Esophagus muscularis mucosa (tissue), 4 donors: Measurements from ENCODE around the gene CYLD. TPM values are rescaled to one million over a fixed set of nuclear protein-coding genes. Genes with fewer than 3 reads are reported as not detected.

Experiments
- DNase-seq: peaks from one replicate; pipeline ENCODE4 v3.0.0-alpha.2; 2017; ENCODE audit errors: extremely low spot score
- H3K27ac ChIP-seq, 4 donors: fragments of 200-600 bp; sonication (generic); replicated peaks in 1 of 4; 1 replicate in 3 of 4; 2 replicates in 1 of 4; pipeline ENCODE4 v1.5.1; 2016 to 2019; ENCODE audit warnings: mild to moderate bottlenecking in 1 of 4
- H3K27me3 ChIP-seq, 4 donors: fragments of 200-600 bp; sonication (generic); one replicate each; pipeline versions ENCODE4 v1.5.1 to v1.6.0; 2016 to 2019
- H3K36me3 ChIP-seq, 4 donors: fragments of 200-600 bp; sonication (generic); one replicate each; pipeline ENCODE4 v1.5.1; 2016 to 2019
- H3K4me1 ChIP-seq, 4 donors: fragments of 200-600 bp; sonication (generic); one replicate each; pipeline ENCODE4 v1.5.1; 2016 to 2019
- H3K4me3 ChIP-seq, 4 donors: fragments of 200-600 bp; sonication (generic); 1 replicate in 2 of 4; 2 replicates in 2 of 4; pipeline ENCODE4 v1.5.1; 2016 to 2019; ENCODE audit warnings: mild to moderate bottlenecking in 4 of 4, moderate library complexity in 1 of 4
- H3K9me3 ChIP-seq, 4 donors: fragments of 200-600 bp; sonication (generic); 1 replicate in 3 of 4; 2 replicates in 1 of 4; pipeline ENCODE4 v1.5.1; 2016 to 2019
- CTCF ChIP-seq, 3 experiments: fragments of 200-600 bp in 2 of 3; fragments of 450-650 bp in 1 of 3; sonication (generic) in 2 of 3; IDR thresholded peaks; one replicate each; pipeline ENCODE4 v1.5.1; 2017 to 2019; ENCODE audit warnings: antibody characterized with exemption in 3 of 3, mild to moderate bottlenecking in 2 of 3, moderate library complexity in 1 of 3
- EP300 ChIP-seq: sonication (generic); formaldehyde crosslinking; IDR thresholded peaks from one replicate; pipeline ENCODE4 v1.6.1; 2017; ENCODE audit warnings: antibody characterized with exemption
- POLR2A ChIP-seq: fragments of 450-650 bp; IDR thresholded peaks from one replicate; pipeline ENCODE4 v1.6.1; 2017; ENCODE audit warnings: antibody characterized with exemption, moderate library complexity, mild to moderate bottlenecking, low read depth
- POLR2AphosphoS5 ChIP-seq, 2 donors: sonication (generic); formaldehyde crosslinking; IDR thresholded peaks; one replicate each; pipeline ENCODE4 v1.6.1; 2017; ENCODE audit warnings: antibody characterized with exemption in 2 of 2
- WGBS: methylation state at CpG from one replicate; pipeline ENCODE4 v1.1.5; 2018; 5-methylcytosine and 5-hydroxymethylcytosine counted together
- intact Hi-C: fragments of 100-400 bp; cut with DNase I; formaldehyde crosslinking; loops from one replicate; pipeline ENCODE4 v1.15.1; 2023
- small RNA-seq, 3 donors: library from RNA; depleted of rRNA; stranded (forward); fragments of <200 nt; gene quantifications; one replicate each; pipeline ENCODE3, GENCODE V24; 2016
- total RNA-seq, 4 donors: library from RNA; depleted of rRNA; stranded (reverse); fragments of >200 nt; gene quantifications; one replicate each; pipeline versions ENCODE4 v1.1.0 to v1.2.1, GENCODE V29; 2016

Gene CYLD
- total RNA-seq, 4 donors from 2014 or later = 40.1 to 46.4 (median 40.8) TPM

GRCh38 chr16:50845296-50845695 is 103.4 kb downstream of the CYLD start:
- TF ChIP-seq EP300 = no peak
- TF ChIP-seq POLR2A = no peak
- no peak for TF ChIP-seq POLR2AphosphoS5 (IDR thresholded peaks at IDR 0.05)
- intact Hi-C loops = no loop called here
- no peak overlapping the region for H3K27ac ChIP-seq
- no peaks in the 10 kb centered on the region for H3K36me3 ChIP-seq
- peaks cover 0 to 49% (median 3%) of the 10 kb centered on the region in 4 donors for H3K27me3 ChIP-seq
- no peaks in the 10 kb centered on the region for H3K9me3 ChIP-seq
- no peak overlapping the region for H3K4me3 ChIP-seq
- peak; percentile 72 for DNase-seq
- 56% methylated on average over 2 of the region's 2 CpGs for WGBS
- peaks cover 3 to 9% (median 8%) of the 10 kb centered on the region in 4 donors for H3K4me1 ChIP-seq

- intact Hi-C loops = no loop called here
- 92% methylated on average over 2 of the region's 2 CpGs for WGBS
- DNase-seq = peak; percentile 68
- Histone ChIP-seq H3K27ac (no peak overlapping the region), H3K4me3 (no peak overlapping the region), H3K36me3 (no peaks in the 10 kb centered on the region), H3K27me3 (peaks cover 0 to 37% (median 0%) of the 10 kb centered on the region in 4 donors), H3K9me3 (no peaks in the 10 kb centered on the region), H3K4me1 (peaks cover 0 to 1% (median under 1%) of the 10 kb centered on the region in 4 donors)
- TF ChIP-seq CTCF (IDR thresholded peaks at IDR 0.05) (no peak), EP300 (no peak), POLR2AphosphoS5 (IDR thresholded peaks at IDR 0.05) (no peak), POLR2A (no peak)
Observed at GRCh38 chr16:50846511-50846910, 104.6 kb downstream of the CYLD start.

- Histone ChIP-seq H3K4me3 (no peak overlapping the region), H3K27me3 (peaks cover 0 to 30% (median 0%) of the 10 kb centered on the region in 4 donors), H3K36me3 (no peaks in the 10 kb centered on the region), H3K27ac (no peak overlapping the region), H3K4me1 (no peaks in the 10 kb centered on the region), H3K9me3 (no peaks in the 10 kb centered on the region)
- peak; percentile 74 for DNase-seq
- TF ChIP-seq EP300 (no peak), CTCF (IDR thresholded peaks at IDR 0.05) (no peak), POLR2A (no peak), POLR2AphosphoS5 (IDR thresholded peaks at IDR 0.05) (no peak)
- 80% methylated on average over 3 of the region's 3 CpGs for WGBS
- intact Hi-C loops = no loop called here
Observed at GRCh38 chr16:50847166-50847565, 105.3 kb downstream of the CYLD start.

- no peaks in the 10 kb centered on the region for H3K4me1 ChIP-seq
- H3K9me3 ChIP-seq = peaks cover 0 to 3% (median 0%) of the 10 kb centered on the region in 4 donors
- no peak overlapping the region for H3K27ac ChIP-seq
- TF ChIP-seq CTCF (IDR thresholded peaks at IDR 0.05) (no peak), EP300 (no peak), POLR2A (no peak), POLR2AphosphoS5 (IDR thresholded peaks at IDR 0.05) (no peak)
- 73% methylated on average over 7 of the region's 7 CpGs for WGBS
- intact Hi-C loops = no loop called here
- no peak overlapping the region for H3K4me3 ChIP-seq
- peaks cover 0 to 19% (median 0%) of the 10 kb centered on the region in 4 donors for H3K27me3 ChIP-seq
- peak; percentile 74 for DNase-seq
- H3K36me3 ChIP-seq = no peaks in the 10 kb centered on the region
Observed at GRCh38 chr16:50848755-50849514, 107.0 kb downstream of the CYLD start.

Small RNA genes within 50 kb of the gene (small RNA-seq; reads per million reads assigned to genes)
- 0 reads per million in 3 donors for gene MIR3181

Other genes starting within 250 kb of the CYLD start
- 10 to 100 TPM; 37.1 to 87.8 (median 54.1) TPM for gene NKD1, start 193.7 kb upstream of the CYLD start, total RNA-seq
- gene SNX20, start 60.8 kb upstream of the CYLD start, total RNA-seq = 1 to 10 TPM in 3 of 4 donors, under 1 TPM in 1; 0.39 to 5.0 (median 1.8) TPM
- 1 to 10 TPM; 1.2 to 6.0 (median 2.5) TPM for gene NOD2, start 48.5 kb upstream of the CYLD start, total RNA-seq